A673 (cell line): ENCODE results near the gene HECW1.

Experiments used
- EZH2 ChIP-seq: fragments of 200-600 bp; sonication (generic); IDR thresholded peaks from 2 replicates; pipeline ENCODE4 v1.6.1; 2017; ENCODE audit warnings: borderline replicate concordance, low read depth, mild to moderate bottlenecking, mixed read lengths, antibody characterized with exemption, low read length; ENCODE audit not compliant: poor library complexity, severe bottlenecking
- TF ChIP-seq, protein P1 (sequence below): fragments of 300-800, 200-600 bp; sonication (generic); conservative IDR thresholded peaks from 2 replicates; pipeline ENCODE4 v1.5.1; 2017; ENCODE audit warnings: low read depth, mild to moderate bottlenecking, antibody characterized with exemption, low read length, moderate library complexity, mixed read lengths

DNA sequence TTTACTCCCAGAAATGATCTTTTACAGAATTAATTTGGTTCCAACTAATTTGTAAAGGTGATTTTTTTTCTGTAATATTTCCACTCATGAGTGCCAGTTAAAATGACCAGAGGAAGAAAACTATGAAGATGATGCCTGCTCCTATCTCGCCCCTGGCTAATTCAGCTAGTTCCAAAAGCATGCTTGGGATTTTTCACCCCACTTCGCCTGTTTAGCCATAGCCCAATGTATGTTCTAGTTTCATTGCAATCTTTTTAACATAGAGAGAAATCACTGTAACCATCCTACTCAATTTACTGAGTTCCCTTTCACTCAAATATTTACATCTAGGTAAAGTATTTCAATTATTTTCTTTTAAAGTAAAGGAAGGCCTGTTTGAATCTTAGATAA, 447.5 kb downstream of the HECW1 start:
- TF ChIP-seq, protein P1, sequence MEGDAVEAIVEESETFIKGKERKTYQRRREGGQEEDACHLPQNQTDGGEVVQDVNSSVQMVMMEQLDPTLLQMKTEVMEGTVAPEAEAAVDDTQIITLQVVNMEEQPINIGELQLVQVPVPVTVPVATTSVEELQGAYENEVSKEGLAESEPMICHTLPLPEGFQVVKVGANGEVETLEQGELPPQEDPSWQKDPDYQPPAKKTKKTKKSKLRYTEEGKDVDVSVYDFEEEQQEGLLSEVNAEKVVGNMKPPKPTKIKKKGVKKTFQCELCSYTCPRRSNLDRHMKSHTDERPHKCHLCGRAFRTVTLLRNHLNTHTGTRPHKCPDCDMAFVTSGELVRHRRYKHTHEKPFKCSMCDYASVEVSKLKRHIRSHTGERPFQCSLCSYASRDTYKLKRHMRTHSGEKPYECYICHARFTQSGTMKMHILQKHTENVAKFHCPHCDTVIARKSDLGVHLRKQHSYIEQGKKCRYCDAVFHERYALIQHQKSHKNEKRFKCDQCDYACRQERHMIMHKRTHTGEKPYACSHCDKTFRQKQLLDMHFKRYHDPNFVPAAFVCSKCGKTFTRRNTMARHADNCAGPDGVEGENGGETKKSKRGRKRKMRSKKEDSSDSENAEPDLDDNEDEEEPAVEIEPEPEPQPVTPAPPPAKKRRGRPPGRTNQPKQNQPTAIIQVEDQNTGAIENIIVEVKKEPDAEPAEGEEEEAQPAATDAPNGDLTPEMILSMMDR = no peak
- TF ChIP-seq EZH2 = no peak
